NCI-H1694 treated with DMSO at 0.1 percent for 48 hours (cell line): ENCODE results near the gene KRTCAP2.
"Not testable (repeated sequence)": the region's sequence is repeated elsewhere in the genome, so short reads cannot be mapped to it uniquely, and the experiment has no call there.

ENCODE experiments used
- DNase-seq: peaks from one replicate; lab custom pipeline; 2025; lab: John Stamatoyannopoulos, UW

Gene KRTCAP2

GRCh38 chr1:155199792-155200191 is 26.7 kb upstream of the KRTCAP2 start:
- no peak for DNase-seq

- no peak for DNase-seq
Measured at GRCh38 chr1:155198547-155198906, 25.4 kb upstream of the KRTCAP2 start.

- no peak for DNase-seq
Measured at GRCh38 chr1:155197901-155198546, 24.9 kb upstream of the KRTCAP2 start.

GRCh38 chr1:155196893-155197638 is 24.0 kb upstream of the KRTCAP2 start:
- DNase-seq = no peak

- DNase-seq = no peak
Measured at GRCh38 chr1:155196103-155196892, 23.2 kb upstream of the KRTCAP2 start.

GRCh38 chr1:155195201-155196102 is 22.3 kb upstream of the KRTCAP2 start:
- DNase-seq = no peak

GRCh38 chr1:155193991-155194240 is 20.8 kb upstream of the KRTCAP2 start:
- not testable (repeated sequence) for DNase-seq

- DNase-seq = peak; percentile 69
Measured at GRCh38 chr1:155193275-155193990, 20.3 kb upstream of the KRTCAP2 start.

- DNase-seq = no peak
Measured at GRCh38 chr1:155192346-155193274, 19.5 kb upstream of the KRTCAP2 start.

GRCh38 chr1:155191904-155192303 is 18.8 kb upstream of the KRTCAP2 start:
- no peak for DNase-seq

GRCh38 chr1:155189926-155190325 is 16.8 kb upstream of the KRTCAP2 start:
- not testable (repeated sequence) for DNase-seq

GRCh38 chr1:155188268-155188667 is 15.2 kb upstream of the KRTCAP2 start:
- DNase-seq = no peak

GRCh38 chr1:155187456-155187891 is 14.4 kb upstream of the KRTCAP2 start:
- no peak for DNase-seq

- DNase-seq = no peak
Measured at GRCh38 chr1:155186794-155187455, 13.8 kb upstream of the KRTCAP2 start.

GRCh38 chr1:155186067-155186793 is 13.1 kb upstream of the KRTCAP2 start:
- no peak for DNase-seq

GRCh38 chr1:155185783-155186066 is 12.6 kb upstream of the KRTCAP2 start:
- no peak for DNase-seq

- peak; percentile 90 for DNase-seq
Measured at GRCh38 chr1:155184835-155185782, 12.0 kb upstream of the KRTCAP2 start.

GRCh38 chr1:155184351-155184811 is 11.3 kb upstream of the KRTCAP2 start:
- DNase-seq = no peak
